Liver (tissue), 2 donors: ENCODE measurements around the gene RNASE4.

Experiments
- CTCF ChIP-seq: fragments of 150-350 bp; IDR thresholded peaks from 2 replicates; pipeline ENCODE4 v1.5.1; 2017; ENCODE audit warnings: improper control_type of control experiment, low read depth, low read length; ENCODE audit not compliant: missing input control
- REST ChIP-seq: IDR thresholded peaks from 2 replicates; pipeline ENCODE4 v1.6.1; 2016; ENCODE audit warnings: antibody characterized with exemption, mild to moderate bottlenecking
- donor health status: healthy.

GRCh38 chr14:20687362-20688166 lies 3.2 kb downstream of the RNASE4 start:
- TF ChIP-seq REST: no peak
- TF ChIP-seq CTCF: no peak
